HUDEP-2 (cell line): ENCODE measurements around the gene ACSS1.
A peak's percentile ranks its signal among the peaks of the same experiment; 100 is the strongest.

Experiments
- DNase-seq, 76 experiments: peaks; one replicate each; lab custom pipeline; 2025; ENCODE audit not compliant: unreplicated experiment in 76 of 76; lab: John Stamatoyannopoulos, UW

ACSS1 gene

DNA sequence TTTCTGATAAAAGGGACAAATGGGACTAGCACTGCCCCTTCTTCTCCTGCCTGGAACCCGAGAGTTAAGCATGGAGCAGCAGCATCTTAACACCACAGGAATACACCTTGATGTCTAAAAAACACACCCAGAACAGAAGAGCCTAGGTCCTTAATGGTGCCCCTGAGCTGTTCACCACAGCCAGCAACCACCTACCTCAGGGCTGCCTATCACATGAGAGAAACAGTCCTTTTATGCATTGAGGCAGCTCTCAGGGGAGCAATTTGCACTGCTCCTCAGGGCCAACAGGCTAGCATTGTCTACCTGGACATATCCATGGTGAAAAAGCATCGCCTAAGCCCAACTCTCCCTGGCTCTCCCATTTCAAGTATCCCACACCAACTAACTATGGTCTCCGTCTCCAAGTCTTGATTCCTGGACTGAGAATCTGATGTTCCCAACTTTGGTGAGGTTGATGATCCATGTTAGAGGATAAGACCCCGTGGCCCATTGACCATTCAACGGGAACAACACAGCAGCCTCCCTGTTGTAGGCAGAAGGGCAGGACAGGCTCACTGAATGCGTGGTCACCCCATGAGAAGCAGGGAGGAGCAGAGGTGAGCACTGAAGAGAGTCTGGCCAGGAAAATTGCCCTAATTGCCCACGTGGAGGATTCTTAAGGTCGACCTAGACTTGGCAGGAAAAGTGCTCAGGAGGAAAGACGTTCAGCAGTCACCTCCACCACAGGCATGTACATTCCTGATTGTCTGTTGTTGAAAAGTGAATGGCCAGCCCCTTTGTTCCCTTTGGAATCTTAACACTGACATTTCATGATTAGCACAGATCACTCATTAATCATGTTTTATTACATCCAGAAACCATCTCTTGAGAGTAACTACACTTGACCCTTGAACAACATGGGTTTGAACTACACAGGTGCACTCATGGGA is 61.2 kb downstream of the ACSS1 start:
- no peak for DNase-seq

DNA sequence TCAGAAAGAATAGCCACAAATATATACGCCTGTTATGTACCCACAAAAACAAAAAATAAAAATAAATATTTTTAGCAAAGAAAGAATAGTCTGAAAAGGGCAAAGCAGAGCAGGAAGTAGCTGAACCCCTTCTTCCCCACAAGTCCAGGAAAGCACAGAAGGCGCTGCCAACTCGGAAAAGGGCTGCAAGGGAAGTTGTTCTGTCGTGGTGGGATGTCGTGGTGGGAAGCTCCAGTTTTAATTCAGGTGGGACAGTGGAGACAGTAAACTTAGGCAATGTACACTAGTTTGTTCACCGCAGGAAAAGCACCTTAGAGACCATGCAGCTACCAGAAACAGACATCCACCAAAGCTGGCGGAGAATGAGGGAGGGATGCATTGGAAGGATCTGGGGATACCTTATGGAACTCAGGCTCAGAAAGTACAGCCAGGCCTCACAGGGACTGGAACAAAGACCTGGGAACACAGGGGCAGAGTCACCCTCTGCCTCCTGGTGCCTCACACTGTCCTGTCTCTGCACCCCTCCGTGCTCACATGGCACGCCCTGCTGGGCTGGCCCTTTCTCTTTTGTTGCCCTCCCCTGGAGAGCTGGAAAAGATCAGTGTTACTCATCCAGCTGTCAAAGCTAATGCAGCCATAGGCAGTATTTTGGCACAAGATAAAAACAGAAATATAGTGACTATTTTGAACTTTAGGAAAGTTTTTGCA is 62.0 kb downstream of the ACSS1 start:
- peak in 59 of 76 experiments; percentile 4 to 68 (median 33) for DNase-seq

DNA sequence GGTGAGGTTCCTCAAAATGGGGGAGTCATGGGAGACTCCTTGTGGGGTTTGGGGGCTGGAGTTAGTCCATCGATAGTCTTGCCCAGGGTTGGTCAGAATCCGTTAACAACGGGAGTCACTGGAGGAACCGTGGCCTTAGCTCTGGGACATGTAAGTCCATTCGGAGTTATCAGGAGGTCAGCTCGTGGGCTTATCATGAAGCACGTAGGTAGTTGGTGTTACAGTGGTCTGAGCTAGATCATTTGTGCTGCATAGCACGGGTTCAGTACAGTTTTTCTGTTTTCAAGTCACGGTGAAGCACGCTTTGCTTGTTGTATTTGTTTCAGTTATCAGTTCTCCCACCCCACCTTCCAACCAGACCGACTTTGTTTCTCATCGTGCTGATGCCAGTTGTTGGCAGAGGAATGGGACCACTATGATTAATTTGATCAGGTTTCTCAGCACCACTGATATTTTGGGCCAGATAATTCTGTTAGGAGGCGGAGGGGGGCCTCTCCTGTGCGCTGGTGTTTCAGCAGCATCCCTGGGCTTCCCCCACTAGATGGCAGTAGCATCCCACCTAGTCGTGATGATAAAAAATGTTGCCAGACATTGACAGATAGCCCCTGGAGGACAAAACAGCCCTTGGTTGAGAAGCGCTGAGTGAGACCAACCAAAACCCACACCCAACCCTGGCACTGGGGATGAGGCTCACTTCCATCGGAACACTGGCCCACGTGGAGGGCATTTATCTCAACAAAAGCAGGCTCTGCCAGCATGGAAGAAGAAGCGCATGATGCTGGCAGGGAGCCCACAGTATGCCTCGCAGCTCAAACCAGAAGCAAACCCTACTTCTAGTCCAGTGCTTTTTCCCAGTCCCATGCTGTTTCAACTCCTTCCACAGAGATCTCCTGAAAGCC is 63.2 kb downstream of the ACSS1 start:
- peak in 75 of 76 experiments; percentile 18 to 88 (median 76) for DNase-seq

DNA sequence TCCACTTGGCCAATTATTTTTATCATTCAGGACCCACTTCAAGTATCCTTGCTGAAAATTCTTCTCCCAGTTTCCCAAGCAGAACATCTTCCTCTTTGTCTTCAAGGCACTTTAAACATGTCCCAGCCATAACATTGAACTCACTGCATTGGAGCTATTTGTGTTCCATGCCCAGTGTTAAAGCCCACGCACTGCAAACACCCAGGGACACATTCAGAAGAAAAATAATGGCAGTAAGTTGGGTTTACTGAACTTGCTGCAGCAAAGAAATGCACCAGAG is 63.8 kb downstream of the ACSS1 start:
- no peak for DNase-seq

DNA sequence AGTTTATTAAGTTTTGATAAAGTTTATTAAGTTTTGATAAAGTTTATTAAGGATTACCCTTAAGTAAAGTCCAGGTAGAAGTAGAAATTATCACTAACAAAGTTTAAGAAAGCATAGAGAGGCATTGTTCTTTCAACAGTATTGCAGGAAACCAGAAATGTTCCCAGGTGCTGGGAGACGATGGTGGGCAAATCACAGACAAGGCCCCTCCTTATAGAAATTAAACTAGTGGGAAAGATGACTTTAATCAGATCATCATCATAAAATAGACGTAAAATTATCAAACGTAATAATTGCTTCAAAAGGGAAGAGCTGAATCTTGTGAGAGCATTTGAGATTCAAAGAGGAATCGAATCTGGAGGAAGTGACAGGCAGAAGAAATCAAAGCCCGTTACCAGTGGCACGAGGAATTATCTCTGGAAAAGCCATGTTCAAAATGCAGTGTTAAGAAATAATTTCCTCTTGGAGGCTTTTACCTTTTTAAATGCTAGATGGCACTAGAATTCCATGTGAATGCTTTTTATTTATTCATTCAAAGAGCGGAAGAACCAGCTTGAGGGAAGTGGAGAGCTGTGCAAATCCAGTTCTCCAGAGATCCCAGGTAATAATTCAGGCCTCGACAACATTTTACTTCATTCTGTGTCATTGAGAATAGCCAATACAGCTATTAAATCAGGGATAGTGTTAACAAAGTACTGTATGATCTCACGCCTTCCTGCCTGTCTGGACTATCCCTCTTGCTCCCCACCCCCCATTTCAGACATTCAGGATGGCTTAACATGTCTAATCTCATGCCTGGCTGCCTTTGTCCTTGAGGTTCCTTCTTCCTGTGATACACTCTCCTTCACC is 64.4 kb downstream of the ACSS1 start:
- peak in 6 of 76 experiments; percentile 2 to 16 (median 6) for DNase-seq

DNA sequence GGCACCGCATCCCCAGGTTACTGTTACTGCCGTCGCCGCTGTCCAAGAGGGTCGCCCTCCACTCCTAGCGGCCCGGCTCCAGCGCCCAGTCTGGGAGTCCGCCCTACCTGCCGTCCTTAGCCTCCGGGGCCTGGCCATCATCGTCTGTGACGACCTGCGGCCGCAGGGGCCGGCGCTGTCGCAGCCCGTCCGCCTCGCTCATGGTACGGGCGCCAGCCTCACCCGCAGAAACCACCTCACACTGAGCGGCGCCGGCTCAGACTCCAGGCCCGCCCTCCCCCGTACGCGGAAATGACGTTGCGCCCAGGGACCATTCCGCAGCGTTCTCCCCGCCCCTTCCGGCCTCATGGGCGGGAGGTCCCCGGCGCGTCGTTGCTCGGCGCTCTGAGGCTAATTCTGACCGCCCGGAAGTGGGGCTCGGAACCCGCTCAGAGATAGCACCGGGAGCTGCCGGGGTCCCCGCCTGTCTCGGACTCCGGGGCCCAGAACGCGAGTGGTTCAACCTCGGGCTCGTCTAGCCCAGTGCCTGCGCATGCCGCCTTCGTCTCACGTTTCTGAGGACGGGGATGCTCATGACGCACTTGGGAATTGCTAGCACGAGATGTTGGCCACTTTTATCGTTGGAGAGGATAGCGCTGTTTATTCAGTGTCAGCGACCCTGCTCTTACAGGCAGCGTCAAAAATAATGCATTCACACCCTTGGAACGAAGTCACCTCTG is 65.3 kb downstream of the ACSS1 start, which contains the start of gene APMAP:
Gene APMAP (minus strand): TSS at position 265 of the 719 bp plus-strand sequence. CDS start 63 bp downstream, at position 202.
- peak in 74 of 76 experiments; percentile 37 to 97 (median 86) for DNase-seq

DNA sequence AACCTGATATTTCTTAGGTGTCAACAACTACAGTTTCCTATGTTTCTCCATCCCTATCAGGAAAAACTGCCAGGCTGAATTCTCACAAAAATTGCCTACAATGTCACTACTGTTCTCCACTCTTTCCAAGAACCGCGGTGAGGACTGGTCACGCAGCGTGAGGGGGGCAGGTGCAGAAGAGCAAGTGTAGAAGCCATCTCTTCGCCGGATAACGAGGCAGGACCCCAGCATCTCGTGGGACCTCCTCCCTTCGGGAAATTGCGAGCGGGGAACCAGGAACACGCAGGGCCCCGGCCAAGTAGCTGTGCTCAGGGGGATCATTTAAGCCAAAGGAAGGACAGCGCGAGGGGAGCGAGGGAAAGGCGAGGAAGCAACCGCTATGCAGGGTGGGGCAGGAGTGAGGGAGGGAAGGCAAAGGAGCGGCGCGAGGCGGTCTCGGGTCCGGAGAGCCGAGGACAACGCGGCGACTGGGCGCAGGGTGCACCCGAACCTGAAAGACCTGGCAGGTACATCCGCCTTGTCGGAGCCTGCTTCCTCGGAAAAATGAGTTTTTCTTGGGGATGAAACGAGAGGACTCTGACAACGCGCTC is 65.9 kb downstream of the ACSS1 start:
- DNase-seq: peak in 16 of 76 experiments; percentile 12 to 54 (median 22)

DNA sequence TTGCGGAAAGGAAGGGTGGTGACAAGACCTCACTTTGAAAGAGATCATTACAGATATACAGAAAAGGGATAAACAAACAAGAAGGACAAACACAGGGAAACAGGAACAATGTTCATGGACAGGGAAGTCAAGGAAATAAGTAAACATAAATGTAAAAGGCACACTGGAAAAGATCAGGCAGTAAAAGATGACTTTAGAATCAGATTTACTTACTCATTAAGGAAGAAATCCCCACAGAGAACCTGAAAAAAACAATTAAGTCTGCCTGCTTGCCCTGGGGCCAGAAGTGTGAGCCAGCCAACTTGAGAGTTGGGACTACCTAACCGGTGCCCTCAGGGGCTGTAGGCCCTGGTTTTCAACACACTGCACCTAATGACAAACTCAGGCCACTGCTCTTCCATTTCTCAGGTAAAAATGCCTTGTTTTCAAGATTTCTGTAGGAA is 67.1 kb downstream of the ACSS1 start:
- no peak for DNase-seq

DNA sequence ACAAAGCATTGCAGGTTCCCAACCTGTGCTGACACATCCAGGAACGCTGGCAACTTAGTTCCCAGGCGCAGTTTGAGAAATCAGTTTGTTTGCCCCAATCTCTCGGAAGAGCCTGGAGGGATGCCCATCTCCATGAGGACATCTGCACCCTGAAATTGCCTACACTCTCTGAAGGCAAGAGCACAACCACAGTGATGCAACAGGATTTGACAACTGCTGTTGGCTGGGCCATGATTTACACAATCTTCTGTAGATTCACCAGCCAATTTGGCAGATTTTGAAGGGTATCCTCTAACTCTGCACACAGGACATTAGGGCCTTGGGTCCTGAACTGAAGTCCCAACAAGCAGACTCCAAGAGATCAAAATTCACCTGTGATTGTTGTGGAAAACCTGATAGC is 68.8 kb downstream of the ACSS1 start:
- DNase-seq: no peak

DNA sequence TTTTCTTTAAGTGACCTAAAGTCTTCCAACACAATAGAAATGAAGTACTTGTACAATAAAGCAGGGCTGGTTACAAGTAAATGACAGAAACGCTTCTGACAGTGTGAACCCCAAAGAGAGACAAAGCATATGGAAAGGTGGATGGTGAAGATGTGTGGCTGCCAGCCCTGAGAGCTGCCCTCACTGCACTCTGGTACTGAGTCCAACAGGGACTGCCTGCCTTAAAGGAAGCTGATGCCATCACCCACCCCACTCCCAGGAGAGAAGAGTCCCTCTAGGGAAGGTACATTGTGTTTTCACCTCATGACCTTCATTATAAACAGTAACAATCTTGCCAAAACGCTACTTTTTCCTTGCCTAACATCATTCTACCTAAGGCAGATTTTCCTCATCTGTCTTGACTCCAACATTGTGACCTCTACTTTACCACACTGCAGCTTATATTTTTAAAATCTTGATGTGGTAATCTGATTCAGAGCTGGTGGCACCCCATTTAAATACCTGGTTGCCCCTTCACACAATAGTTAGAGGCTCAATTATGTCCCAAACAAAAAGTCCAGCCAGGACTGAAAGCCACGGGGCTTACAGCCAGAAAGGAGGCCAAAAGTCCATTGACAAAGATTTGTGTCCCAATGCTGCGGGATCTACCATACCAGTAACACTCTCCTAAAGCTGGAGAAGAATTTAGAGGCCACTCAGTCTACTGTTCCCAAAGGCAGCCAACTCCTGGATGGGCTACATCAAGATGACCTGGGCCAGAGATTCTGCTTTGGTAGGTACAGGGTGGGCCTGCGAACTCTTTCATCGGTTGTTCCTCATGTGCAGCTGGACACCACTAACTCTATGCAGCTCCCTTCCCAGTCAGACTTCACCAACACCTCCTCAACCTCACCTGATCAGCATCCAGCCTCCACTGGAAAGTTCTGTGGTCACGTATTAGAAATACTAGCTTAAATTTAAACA is 69.8 kb downstream of the ACSS1 start:
- DNase-seq: no peak

DNA sequence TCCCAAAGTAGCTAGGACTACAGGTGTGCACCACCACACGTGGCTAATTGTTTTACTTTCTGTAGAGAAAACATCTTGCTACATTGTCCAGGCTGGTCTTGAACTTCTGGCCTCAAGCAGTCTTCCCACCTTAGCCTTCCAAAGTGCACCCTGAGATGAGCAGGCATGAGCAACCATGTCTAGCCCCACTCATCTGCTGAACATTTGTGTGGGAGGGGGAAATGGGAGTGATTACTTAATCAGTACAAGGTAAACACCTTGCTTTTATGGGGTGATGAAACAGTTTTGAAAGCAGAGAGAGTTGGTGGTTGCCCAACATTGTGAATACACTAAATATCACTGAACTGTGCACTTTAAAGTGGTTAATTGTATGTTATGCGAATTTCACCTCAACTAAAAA is 70.7 kb downstream of the ACSS1 start:
- no peak for DNase-seq

DNA sequence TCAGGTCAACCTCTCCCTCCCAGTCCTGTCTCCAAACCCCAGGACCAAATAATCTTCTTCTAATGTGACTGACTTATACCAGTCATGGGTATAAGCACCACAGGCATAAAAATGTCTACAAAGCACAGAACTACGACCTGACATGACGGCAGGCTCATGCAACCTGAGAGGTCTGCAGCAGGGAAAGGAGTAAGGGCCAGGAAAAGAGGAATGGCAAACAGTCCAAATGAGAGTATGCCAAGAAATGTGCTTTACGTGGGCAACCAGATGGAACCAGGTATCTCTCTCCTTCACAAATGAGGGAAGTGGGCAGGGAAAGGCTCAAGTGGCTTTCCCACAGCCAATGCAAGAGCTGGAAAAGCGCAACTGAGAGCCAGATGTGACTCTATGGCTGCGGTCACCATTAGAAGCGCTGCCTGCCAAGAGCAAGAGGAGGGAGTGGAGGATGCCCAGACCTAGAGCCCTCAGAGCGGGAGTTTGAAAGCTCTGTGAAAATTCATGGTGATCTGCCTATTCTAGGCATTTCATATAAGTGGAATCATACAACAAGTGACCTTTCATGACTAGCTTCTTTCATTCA is 71.4 kb downstream of the ACSS1 start:
- DNase-seq: no peak

DNA sequence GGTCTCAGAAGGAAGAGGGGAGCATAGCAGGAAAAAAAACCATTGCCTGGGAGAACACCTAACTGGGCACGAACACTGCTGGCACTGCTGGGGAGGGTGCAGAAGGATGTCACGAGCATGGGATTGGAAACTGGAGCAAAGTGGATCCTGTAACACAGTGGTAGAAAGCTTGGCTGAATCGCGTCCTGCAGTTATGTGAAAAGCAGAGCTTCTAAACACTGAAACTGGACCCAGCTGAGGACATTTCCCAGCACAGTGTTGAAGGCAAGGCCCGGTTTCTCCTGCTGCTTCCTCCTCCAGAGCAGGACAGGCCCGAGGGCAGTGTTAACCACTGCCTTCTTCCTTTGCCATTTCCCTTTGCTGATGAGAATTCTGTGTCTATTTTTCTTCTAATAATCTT is 72.1 kb downstream of the ACSS1 start:
- DNase-seq: no peak

DNA sequence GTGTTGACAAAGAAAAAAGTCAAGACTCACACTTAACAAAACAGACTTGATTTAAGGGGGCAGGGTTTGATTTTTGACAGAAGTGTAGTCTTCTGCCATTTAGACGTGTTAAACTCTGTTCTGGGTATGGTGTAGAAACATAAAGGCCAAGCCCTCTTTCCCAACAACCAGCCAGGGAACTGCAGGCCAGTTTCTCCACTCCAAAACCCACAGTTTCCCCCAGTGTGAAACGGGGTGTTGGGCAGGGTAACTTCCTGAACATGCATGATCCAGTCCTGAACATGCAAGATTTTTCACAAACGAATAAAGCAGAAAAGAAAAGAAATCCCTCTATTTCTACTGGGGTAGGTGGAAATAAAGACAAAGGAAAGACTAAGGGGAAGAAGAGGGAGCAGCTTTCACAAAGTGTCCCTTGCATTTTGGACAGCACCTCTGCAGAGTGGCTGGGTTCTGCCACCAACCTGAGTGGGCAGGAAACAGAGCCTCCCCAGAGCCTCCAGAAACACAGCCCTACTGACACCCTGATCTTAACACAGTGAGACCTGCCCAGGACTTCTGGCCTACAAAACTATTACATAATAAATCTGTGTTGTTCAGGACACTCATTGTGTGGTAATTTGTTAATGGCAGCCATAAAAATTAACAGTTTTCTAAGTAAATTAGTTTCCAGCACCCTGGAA is 72.8 kb downstream of the ACSS1 start:
- DNase-seq: no peak

DNA sequence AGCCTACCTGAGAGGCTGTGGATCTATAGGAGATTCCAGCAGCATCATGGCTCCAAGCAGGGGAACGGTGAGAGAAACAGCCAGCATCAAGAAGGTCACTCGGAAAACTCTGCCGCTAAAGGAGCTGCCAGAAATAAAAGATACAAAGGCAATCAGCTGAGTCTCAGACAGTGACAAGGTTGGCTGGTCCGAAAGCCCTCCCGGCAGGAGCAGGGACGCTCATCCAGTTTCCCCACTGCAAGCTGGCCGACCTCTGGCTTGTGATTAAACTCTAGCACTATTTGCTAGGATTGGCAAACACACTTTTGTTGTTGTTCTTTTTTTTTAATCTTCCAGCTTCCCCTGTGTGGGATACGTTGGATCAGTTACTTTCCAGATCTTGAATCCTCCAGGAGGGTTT is 74.0 kb downstream of the ACSS1 start:
- no peak for DNase-seq

DNA sequence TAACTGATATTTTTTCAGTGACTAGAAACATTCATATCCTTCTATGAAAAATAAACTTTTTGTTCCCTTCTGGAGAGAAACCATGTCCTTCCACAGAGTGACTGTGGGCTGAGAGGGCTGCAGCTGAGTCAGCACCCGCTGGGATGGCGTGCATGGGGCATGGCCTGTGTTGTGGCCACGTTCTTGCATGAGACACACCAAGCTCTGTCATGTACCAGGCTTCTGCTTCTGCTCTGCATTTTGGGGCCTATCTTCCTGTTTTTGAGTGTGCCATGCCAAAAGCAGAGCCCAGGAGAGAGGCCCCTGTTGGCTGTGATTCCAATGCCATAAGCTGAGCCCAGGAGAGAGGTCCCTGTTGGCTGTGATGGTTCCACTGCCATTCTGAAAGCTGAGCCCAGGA is 76.1 kb downstream of the ACSS1 start:
- no peak for DNase-seq

DNA sequence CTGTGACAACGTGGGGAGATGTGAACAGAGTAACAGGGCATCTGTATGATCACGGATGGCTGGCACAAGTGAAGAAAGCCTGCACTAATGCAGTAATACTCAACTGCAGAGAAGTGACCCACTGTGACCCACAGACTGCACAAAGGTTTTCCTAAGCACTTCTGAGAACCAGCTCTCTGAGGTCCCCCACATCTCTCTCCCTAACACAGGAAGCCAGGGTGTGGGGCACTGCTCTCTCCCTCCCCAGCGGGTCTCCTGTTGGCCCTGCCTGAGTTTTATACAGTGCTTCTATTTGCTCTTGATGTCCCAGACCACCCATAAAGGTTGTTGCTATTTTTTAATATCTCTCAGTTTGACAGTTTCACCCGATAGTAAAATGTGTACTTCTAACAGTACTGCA is 76.7 kb downstream of the ACSS1 start:
- no peak for DNase-seq
